Trophoblast cell (in vitro differentiated cells and primary cell): ENCODE measurements around the gene DHX30.

Experiments
- DNase-seq, 2 donors: peaks; one replicate each; pipeline ENCODE4 v3.0.0-alpha.2; 2016
- H2AFZ ChIP-seq: 2 replicates; pipeline ENCODE4 v1.6.1; 2013; ENCODE audit warnings: low read length, moderate library complexity, mild to moderate bottlenecking; ENCODE audit not compliant: insufficient read depth, poor library complexity
- H2AK5ac ChIP-seq: 2 replicates; pipeline ENCODE4 v1.6.1; 2013; ENCODE audit warnings: mild to moderate bottlenecking, low read length
- H2BK120ac ChIP-seq: 2 replicates; pipeline ENCODE4 v1.6.1; 2013; ENCODE audit warnings: low read length, mild to moderate bottlenecking, moderate library complexity; ENCODE audit not compliant: insufficient read depth, poor library complexity
- H2BK12ac ChIP-seq: 2 replicates; pipeline ENCODE4 v1.6.1; 2013; ENCODE audit warnings: mild to moderate bottlenecking, low read length, moderate library complexity
- H2BK5ac ChIP-seq: 2 replicates; pipeline ENCODE4 v1.6.1; 2013; ENCODE audit warnings: low read length, low read depth, moderate library complexity, mild to moderate bottlenecking; ENCODE audit not compliant: poor library complexity
- H3K14ac ChIP-seq: 2 replicates; pipeline ENCODE4 v1.6.1; 2013; ENCODE audit warnings: mild to moderate bottlenecking, low read length
- H3K18ac ChIP-seq: 2 replicates; pipeline ENCODE4 v1.6.1; 2013; ENCODE audit warnings: mild to moderate bottlenecking, low read length
- H3K23ac ChIP-seq: 2 replicates; pipeline ENCODE4 v1.6.1; 2013; ENCODE audit warnings: low read length
- H3K27ac ChIP-seq: 2 replicates; pipeline ENCODE4 v1.5.1; 2013; ENCODE audit warnings: low read depth, mild to moderate bottlenecking, inconsistent platforms, low read length, moderate library complexity
- H3K27me3 ChIP-seq: 2 replicates; pipeline ENCODE4 v1.6.1; 2013; ENCODE audit warnings: inconsistent platforms, mild to moderate bottlenecking, low read length, moderate library complexity; ENCODE audit not compliant: insufficient read depth
- H3K36me3 ChIP-seq, 2 experiments: 1 replicate in 1 of 2; 2 replicates in 1 of 2; pipeline ENCODE4 v1.6.1; 2013; ENCODE audit warnings: low read length in 2 of 2, mild to moderate bottlenecking in 2 of 2, moderate library complexity in 1 of 2; ENCODE audit not compliant: insufficient read depth in 2 of 2, control insufficient read depth in 1 of 2
- H3K4ac ChIP-seq: 2 replicates; pipeline ENCODE4 v1.6.1; 2013; ENCODE audit warnings: low read depth, mild to moderate bottlenecking, low read length, moderate library complexity
- H3K4me1 ChIP-seq, 2 experiments: 1 replicate in 1 of 2; 2 replicates in 1 of 2; pipeline ENCODE4 v1.6.1; 2013; ENCODE audit warnings: low read length in 2 of 2, mild to moderate bottlenecking in 2 of 2, moderate library complexity in 1 of 2; ENCODE audit not compliant: insufficient read depth in 2 of 2, control insufficient read depth in 1 of 2
- H3K4me2 ChIP-seq: 2 replicates; pipeline ENCODE4 v1.6.1; 2013; ENCODE audit warnings: inconsistent platforms, mild to moderate bottlenecking, low read length, moderate library complexity
- H3K4me3 ChIP-seq: 2 replicates; pipeline ENCODE4 v1.5.1; 2013; ENCODE audit warnings: mild to moderate bottlenecking, low read depth, low read length, inconsistent platforms
- H3K79me1 ChIP-seq: one replicate; pipeline ENCODE4 v1.6.1; 2013; ENCODE audit warnings: low read length
- H3K79me2 ChIP-seq: 2 replicates; pipeline ENCODE4 v1.6.1; 2013; ENCODE audit warnings: low read length, mild to moderate bottlenecking; ENCODE audit not compliant: control insufficient read depth, insufficient read depth, poor library complexity
- H3K9ac ChIP-seq: 2 replicates; pipeline ENCODE4 v1.6.1; 2013; ENCODE audit warnings: mild to moderate bottlenecking, low read length
- H3K9me3 ChIP-seq: 2 replicates; pipeline ENCODE4 v1.6.1; 2013; ENCODE audit warnings: low read depth, mild to moderate bottlenecking, control low read depth, inconsistent platforms, low read length; ENCODE audit not compliant: insufficient read depth
- H4K12ac ChIP-seq: 2 replicates; pipeline ENCODE4 v1.6.1; 2013; ENCODE audit warnings: low read depth, mild to moderate bottlenecking, low read length, moderate library complexity
- H4K8ac ChIP-seq: 2 replicates; pipeline ENCODE4 v1.6.1; 2013; ENCODE audit warnings: low read depth, mild to moderate bottlenecking, low read length, moderate library complexity
- H4K91ac ChIP-seq: one replicate; pipeline ENCODE4 v1.6.1; 2013; ENCODE audit warnings: low read depth, mild to moderate bottlenecking, low read length, moderate library complexity
- WGBS: extraction: QIAGEN DNeasy Blood & Tissue Kit; methylation state at CpG from one replicate; pipeline ENCODE4 v1.1.7; 2013; ENCODE audit warnings: missing lambda C conversion rate; ENCODE audit not compliant: insufficient read length, insufficient coverage; ENCODE audit errors: extremely low coverage; 5-methylcytosine and 5-hydroxymethylcytosine counted together

Gene DHX30

DNA sequence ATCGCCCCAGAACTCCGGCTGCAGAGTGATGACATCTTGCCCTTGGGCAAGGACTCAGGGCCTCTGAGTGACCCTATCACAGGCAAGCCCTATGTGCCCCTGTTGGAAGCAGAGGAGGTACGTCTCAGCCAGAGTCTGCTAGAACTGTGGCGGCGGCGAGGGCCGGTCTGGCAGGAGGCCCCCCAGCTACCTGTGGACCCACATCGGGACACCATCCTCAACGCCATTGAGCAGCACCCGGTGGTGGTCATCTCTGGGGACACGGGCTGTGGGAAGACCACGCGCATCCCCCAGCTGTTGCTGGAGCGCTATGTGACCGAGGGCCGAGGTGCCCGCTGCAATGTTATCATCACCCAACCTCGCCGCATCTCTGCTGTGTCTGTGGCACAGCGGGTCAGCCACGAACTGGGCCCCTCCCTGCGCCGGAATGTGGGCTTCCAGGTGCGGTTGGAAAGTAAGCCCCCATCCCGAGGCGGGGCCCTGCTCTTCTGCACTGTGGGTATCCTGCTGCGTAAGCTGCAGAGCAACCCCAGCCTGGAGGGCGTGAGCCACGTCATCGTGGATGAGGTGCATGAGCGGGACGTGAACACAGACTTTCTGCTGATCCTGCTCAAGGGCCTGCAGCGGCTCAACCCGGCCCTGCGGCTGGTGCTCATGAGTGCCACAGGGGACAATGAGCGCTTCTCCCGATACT is 43.4 kb downstream of the DHX30 start:
- peaks cover 82 to 92% of the 10 kb centered on the region in 2 experiments for H3K36me3 ChIP-seq
- no peak overlapping the region for H2BK12ac ChIP-seq
- no peak overlapping the region for H2AK5ac ChIP-seq
- no peak overlapping the region for H3K18ac ChIP-seq
- no peak overlapping the region for H3K4ac ChIP-seq
- H3K27me3 ChIP-seq: no peaks in the 10 kb centered on the region
- no peak for DNase-seq
- no CpG with 5 or more reads among the region's 37 CpGs for WGBS
- H3K23ac ChIP-seq: no peak overlapping the region
- H3K14ac ChIP-seq: no peak overlapping the region
- H3K4me1 ChIP-seq: no peaks in the 10 kb centered on the region
- no peak overlapping the region for H2AFZ ChIP-seq
- no peak overlapping the region for H3K27ac ChIP-seq
- no peak overlapping the region for H4K8ac ChIP-seq
- no peak overlapping the region for H2BK5ac ChIP-seq
- no peak overlapping the region for H4K91ac ChIP-seq
- H3K9ac ChIP-seq: no peak overlapping the region
- H2BK120ac ChIP-seq: no peak overlapping the region
- no peaks in the 10 kb centered on the region for H3K79me2 ChIP-seq
- no peak overlapping the region for H3K4me3 ChIP-seq
- no peak overlapping the region for H4K12ac ChIP-seq
- H3K79me1 ChIP-seq: no peaks in the 10 kb centered on the region
- peaks cover 5% of the 10 kb centered on the region for H3K9me3 ChIP-seq
- H3K4me2 ChIP-seq: no peak overlapping the region

DNA sequence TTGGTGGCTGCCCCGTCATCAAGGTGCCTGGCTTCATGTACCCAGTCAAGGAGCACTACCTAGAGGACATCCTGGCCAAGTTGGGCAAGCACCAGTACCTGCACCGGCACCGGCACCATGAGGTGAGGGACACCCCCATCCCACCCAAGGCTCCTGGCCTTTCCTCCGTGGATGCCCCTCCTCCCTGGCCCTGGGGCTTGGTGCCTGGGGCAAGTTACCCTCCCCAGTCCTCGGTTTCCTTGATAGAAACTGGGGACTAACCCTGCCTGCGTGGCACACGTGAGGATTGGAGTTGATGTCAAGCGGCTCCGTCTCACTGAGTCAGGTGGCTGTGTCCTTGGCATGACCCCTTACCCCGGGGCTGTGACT is 43.9 kb downstream of the DHX30 start:
- H4K91ac ChIP-seq: no peak overlapping the region
- H3K36me3 ChIP-seq: peaks cover 82 to 91% of the 10 kb centered on the region in 2 experiments
- no peak for DNase-seq
- H2AFZ ChIP-seq: no peak overlapping the region
- H3K14ac ChIP-seq: no peak overlapping the region
- no peak overlapping the region for H2BK5ac ChIP-seq
- H3K4ac ChIP-seq: no peak overlapping the region
- no peak overlapping the region for H4K8ac ChIP-seq
- H3K18ac ChIP-seq: no peak overlapping the region
- no peak overlapping the region for H3K9ac ChIP-seq
- H2AK5ac ChIP-seq: no peak overlapping the region
- no peaks in the 10 kb centered on the region for H3K27me3 ChIP-seq
- no peak overlapping the region for H2BK12ac ChIP-seq
- H2BK120ac ChIP-seq: no peak overlapping the region
- WGBS: no CpG with 5 or more reads among the region's 10 CpGs
- H4K12ac ChIP-seq: no peak overlapping the region
- no peak overlapping the region for H3K27ac ChIP-seq
- H3K23ac ChIP-seq: no peak overlapping the region
- H3K79me2 ChIP-seq: no peaks in the 10 kb centered on the region
- H3K79me1 ChIP-seq: no peaks in the 10 kb centered on the region
- no peak overlapping the region for H3K4me3 ChIP-seq
- H3K4me1 ChIP-seq: no peaks in the 10 kb centered on the region
- no peak overlapping the region for H3K4me2 ChIP-seq
- H3K9me3 ChIP-seq: peaks cover 5% of the 10 kb centered on the region

DNA sequence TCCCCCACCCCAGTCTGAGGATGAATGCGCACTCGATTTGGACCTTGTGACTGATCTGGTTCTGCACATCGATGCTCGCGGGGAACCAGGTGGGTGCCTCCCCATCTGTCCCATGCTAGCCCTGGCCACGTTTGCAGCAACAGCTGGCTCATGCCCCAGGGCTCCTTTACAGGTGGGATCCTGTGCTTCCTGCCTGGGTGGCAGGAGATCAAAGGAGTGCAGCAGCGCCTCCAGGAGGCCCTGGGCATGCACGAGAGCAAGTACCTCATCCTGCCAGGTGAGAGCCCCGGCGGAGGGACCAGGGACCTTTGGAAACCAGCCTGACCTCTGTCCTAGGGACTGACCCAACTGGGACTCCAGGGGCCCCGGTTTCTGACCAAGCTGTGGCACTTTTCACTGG is 44.3 kb downstream of the DHX30 start:
- H2BK12ac ChIP-seq: no peak overlapping the region
- H3K14ac ChIP-seq: no peak overlapping the region
- no peak overlapping the region for H3K4me2 ChIP-seq
- H3K27ac ChIP-seq: no peak overlapping the region
- H3K79me1 ChIP-seq: no peaks in the 10 kb centered on the region
- no peak overlapping the region for H3K9ac ChIP-seq
- no peak overlapping the region for H2AK5ac ChIP-seq
- no peaks in the 10 kb centered on the region for H3K27me3 ChIP-seq
- DNase-seq: no peak
- H3K9me3 ChIP-seq: peaks cover 5% of the 10 kb centered on the region
- no peak overlapping the region for H3K4ac ChIP-seq
- H3K23ac ChIP-seq: no peak overlapping the region
- H4K91ac ChIP-seq: no peak overlapping the region
- no peak overlapping the region for H4K12ac ChIP-seq
- H3K36me3 ChIP-seq: peaks cover 85 to 94% of the 10 kb centered on the region in 2 experiments
- H3K4me3 ChIP-seq: no peak overlapping the region
- H3K18ac ChIP-seq: no peak overlapping the region
- no peak overlapping the region for H2BK5ac ChIP-seq
- no CpG with 5 or more reads among the region's 11 CpGs for WGBS
- no peak overlapping the region for H2BK120ac ChIP-seq
- H3K4me1 ChIP-seq: no peaks in the 10 kb centered on the region
- no peak overlapping the region for H2AFZ ChIP-seq
- no peak overlapping the region for H4K8ac ChIP-seq
- no peaks in the 10 kb centered on the region for H3K79me2 ChIP-seq

DNA sequence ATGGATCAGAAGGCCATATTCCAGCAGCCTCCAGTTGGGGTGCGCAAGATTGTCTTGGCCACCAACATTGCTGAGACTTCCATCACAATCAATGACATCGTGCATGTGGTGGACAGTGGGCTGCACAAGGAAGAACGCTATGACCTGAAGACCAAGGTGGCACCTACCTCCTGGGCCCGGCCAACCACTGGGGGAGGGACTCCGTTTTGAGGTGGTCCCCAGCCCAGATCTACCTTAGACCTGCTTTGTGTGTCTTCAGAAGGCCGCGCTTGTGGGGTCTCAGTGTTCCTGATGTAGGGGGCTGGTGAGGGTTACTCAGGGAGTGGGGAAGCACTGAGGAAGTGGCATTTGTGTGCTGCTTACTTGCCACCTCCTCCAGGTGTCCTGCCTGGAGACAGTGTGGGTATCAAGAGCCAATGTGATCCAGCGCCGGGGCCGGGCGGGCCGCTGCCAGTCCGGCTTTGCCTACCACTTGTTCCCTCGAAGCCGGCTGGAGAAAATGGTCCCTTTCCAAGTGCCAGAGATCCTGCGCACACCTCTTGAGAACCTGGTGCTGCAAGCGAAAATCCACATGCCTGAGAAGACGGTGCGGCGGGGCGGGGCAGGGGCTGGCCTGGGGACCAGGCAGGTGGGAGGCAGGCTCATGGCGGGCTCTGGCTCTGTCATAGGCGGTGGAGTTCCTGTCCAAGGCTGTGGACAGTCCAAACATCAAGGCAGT is 45.0 kb downstream of the DHX30 start:
- Histone ChIP-seq H2BK120ac (no peak overlapping the region), H4K8ac (no peak overlapping the region), H3K4ac (no peak overlapping the region), H3K4me2 (no peak overlapping the region), H3K4me1 (no peaks in the 10 kb centered on the region), H3K9ac (no peak overlapping the region), H3K79me1 (no peaks in the 10 kb centered on the region), H3K18ac (no peak overlapping the region), H3K9me3 (peaks cover 5% of the 10 kb centered on the region), H4K91ac (no peak overlapping the region), H3K27me3 (no peaks in the 10 kb centered on the region), H4K12ac (no peak overlapping the region), H2AK5ac (no peak overlapping the region), H3K23ac (no peak overlapping the region), H2BK12ac (no peak overlapping the region), H2BK5ac (no peak overlapping the region), H3K14ac (no peak overlapping the region), H3K27ac (no peak overlapping the region), H3K79me2 (no peaks in the 10 kb centered on the region), H3K4me3 (no peak overlapping the region), H3K36me3 (peaks cover 86 to 96% of the 10 kb centered on the region in 2 experiments), H2AFZ (no peak overlapping the region)
- no CpG with 5 or more reads among the region's 23 CpGs for WGBS
- no peak for DNase-seq
